HG03159 (cell line): ENCODE measurements around the gene MUSTN1.

Experiments
- ATAC-seq: cut with Tn5 transposase; IDR thresholded peaks from one replicate; pipeline ENCODE4 v1.9.1; 2021; ENCODE audit warnings: mild to moderate bottlenecking, moderate library complexity; ENCODE audit not compliant: unreplicated experiment

Gene MUSTN1

GRCh38 chr3:52836471-52836845 is 1.6 kb upstream of the MUSTN1 start:
- no peak for ATAC-seq

- no peak for ATAC-seq
Observed at GRCh38 chr3:52835766-52836470, 1.1 kb upstream of the MUSTN1 start.

GRCh38 chr3:52833202-52833601 is 1.6 kb downstream of the MUSTN1 start:
- ATAC-seq: no peak

DNA sequence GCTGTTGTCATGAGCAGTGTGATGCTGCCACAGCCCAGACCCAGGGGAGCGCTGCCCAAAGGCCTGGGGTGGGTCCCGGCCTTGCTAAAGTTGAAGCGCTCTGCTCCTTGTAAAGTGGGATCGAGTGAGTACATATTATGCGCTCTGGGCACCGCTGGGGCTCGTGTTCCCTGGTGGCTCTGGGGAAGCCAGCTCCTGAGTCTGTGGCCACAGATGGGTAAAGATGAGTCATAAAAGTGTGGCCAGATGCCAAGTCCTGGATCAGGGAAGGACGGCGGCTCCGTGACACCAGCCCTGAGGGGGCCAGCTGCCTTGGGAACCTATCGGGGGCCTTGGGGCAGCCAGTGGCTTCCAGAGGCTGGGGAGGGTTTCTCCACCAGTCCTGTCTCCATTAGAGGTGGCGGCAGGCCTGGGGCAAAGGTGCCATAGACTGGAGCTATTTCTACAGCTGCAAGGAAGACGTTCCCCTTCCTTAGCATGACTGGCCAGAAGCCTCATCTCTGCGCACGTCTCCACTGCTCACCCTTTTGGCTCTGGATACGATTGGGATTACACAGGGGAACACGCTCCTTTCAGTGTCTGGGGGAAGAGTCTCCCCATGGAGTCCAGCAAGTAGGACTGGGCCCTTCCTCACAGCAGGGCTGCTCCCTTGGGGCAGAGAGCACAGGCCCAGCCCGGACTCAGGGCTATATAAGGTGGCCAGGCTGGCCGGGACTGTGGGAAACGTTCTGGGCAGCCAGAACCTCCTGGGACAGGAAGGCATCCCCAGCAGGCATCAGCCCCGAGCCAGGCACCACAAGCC is 3.1 kb downstream of the MUSTN1 start:
- ATAC-seq: no peak

- ATAC-seq: no peak
Observed at GRCh38 chr3:52830535-52831258, 4.1 kb downstream of the MUSTN1 start, which contains the start of gene ITIH4. TSS of gene ITIH4 (minus strand) at chr3:52830672. CDS start at chr3:52830642, 30 bp downstream.

GRCh38 chr3:52829906-52830463 is 4.8 kb downstream of the MUSTN1 start:
- no peak for ATAC-seq

DNA sequence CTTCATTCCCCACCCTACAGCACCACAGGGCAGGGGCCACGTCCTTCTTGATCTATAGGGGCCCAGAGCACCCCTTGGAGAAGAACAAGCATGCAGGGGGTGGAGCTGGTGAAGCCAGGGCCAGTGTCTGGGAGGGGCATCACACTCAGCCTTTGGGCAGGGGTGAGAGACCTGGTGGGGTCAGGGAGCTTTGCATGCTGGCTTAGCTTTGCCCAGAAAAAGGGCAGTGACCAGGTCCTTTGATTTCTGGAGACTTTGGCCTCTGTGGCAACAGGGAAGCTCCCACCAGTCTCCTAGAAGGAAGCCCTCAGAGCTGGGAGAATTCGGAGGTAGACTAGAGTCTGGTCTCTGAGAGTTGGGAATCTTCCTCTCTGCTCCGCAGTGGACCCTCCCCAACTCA is 5.3 kb downstream of the MUSTN1 start:
- ATAC-seq: no peak

DNA sequence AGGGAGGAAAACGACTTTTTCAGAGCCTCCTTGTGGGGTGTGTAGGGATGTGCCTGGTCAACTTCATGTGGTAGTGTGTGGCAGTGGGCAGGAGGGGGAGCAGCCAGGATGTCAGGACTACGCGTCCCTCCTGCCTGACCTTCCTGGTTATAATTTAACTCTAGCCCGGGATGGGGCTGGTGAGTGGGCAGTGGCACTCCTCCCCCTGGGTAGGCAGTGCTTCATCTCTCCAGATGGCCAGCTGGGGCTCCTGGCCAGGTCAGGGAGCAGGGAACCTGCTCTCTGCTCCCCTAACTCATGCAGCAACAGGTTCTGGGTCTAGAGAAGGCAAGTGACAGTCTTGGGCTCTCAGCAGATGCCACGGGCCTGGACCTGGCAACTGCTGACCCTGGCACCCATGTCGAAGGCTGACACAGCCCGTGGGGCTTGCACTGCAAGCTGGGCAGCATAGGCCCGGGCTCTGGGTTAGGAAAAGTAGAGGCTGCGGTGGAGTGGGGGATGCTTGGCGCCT is 6.9 kb downstream of the MUSTN1 start:
- no peak for ATAC-seq

DNA sequence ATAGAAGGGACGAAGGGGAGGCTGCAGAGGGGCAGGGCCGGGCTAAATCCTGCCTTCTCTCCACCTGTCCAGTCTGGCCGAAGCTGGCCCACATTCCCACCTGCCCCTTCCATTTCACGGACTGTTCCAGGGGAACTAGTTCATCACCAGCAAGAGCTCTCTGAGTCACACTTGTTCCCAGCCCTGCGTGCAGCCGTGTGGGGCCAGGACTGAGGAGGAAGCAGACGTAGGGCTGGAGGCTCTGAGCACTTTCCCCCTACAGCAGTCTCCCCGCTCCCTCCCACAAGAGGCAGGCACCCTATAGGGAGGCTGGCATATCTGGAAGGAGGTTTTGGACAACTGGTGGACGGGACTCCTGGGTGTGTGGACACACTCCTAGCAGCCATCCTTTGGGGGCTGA is 7.4 kb downstream of the MUSTN1 start:
- ATAC-seq: no peak

- no peak for ATAC-seq
Observed at GRCh38 chr3:52824037-52824436, 10.8 kb downstream of the MUSTN1 start.

GRCh38 chr3:52822363-52822762 is 12.5 kb downstream of the MUSTN1 start:
- no peak for ATAC-seq

DNA sequence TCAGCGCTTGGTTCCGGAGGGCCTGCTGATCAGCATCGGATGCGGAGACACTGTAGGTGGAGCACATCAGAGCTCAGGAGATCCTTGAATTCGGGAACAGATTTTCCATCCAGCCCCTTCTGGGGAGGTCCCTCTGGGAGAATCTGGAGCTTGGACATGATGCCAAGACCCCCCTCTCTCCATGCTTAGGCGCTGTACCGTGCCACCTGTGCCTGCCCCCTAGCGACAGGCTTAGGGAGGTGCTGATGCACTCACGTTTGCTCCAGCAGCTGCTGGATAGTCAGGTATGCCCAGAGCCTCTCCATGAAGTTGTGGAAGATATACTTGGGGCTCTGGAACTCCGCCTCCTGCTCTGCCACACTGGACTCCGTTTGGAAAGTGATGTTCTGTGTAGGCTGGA is 14.1 kb downstream of the MUSTN1 start:
- ATAC-seq: no peak

GRCh38 chr3:52819936-52820335 is 14.9 kb downstream of the MUSTN1 start:
- ATAC-seq: no peak

- no peak for ATAC-seq
Observed at GRCh38 chr3:52817860-52818259, 17.0 kb downstream of the MUSTN1 start.

DNA sequence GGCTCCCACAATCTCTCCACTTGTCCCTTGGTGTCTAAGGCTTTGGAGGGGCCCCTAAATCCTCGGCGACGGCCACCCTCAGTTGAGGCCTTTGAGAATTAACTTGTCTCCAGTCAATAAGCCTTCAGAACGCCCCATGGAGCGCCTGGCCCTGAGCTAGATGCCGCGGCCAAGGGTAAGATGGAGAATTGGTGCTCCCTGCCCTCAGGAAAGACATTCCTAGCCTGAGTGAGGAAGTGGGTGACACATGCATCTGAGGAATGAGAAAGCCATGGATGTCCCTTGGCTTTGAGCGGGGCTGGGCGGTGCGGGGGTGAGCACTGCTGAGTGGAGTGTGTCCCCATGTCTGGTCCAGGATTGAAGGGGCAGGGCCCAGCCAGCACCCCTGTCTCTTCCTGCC is 17.6 kb downstream of the MUSTN1 start:
- no peak for ATAC-seq

GRCh38 chr3:52816654-52817053 is 18.2 kb downstream of the MUSTN1 start:
- no peak for ATAC-seq

- ATAC-seq: no peak
Observed at GRCh38 chr3:52816199-52816598, 18.6 kb downstream of the MUSTN1 start.

GRCh38 chr3:52813810-52814209 is 21.0 kb downstream of the MUSTN1 start:
- no peak for ATAC-seq

DNA sequence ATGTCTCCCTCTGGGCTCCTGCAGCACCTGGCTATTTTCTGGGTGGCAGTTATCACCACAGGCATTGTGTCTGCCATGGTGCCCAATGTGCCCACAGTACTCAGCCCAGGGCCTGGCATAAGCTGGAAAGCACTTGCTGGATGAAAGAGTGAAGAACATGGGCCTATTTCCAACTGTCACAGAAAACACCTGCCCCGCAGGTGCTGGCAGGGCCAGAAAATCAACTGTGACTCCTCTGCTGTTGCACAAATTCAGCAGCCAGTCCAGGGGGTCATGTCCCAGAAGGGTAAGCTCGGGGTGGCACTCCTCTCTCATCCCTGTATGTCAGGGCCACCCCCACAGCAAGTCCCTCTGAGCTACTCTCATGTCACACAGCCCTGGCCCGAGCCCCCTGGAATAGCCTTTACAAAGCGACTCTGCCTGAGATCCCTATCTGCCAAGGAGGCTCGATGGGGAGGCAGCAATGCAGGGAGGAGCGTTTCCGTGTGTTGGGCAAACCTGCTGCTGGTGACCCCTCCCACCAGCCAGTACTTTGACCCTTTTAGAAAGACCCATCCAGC is 23.3 kb downstream of the MUSTN1 start:
- no peak for ATAC-seq

DNA sequence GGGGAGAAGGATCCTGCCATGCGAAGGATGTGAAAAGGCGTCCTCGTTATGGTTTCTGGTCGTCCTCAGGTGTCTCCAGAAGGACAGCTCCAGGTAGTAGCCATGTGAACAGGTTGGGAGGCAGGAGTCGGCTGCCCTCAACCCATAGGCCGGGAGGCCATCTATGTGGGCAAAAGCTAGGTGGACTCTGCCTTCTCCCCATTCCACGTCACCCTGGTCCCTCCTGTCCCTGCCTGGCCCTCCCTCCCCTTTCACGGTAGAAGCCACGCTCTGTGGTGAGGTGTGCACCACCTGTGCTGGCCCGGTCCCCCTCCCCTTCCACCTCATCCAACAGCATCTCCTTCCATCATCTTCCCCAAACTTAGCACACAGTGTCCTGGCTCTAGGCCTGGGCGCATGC is 23.9 kb downstream of the MUSTN1 start:
- ATAC-seq: no peak
